ENCODE results near the gene AP1B1. TPM values are rescaled to one million over a fixed set of nuclear protein-coding genes. Genes with fewer than 3 reads are reported as not detected.

AP1B1 gene
- total RNA-seq: 120 and 132 TPM in 2 replicates

GRCh38 chr22:29387921-29388758, at the start of gene AP1B1:
Gene AP1B1 (minus strand): TSS chr22:29388570. CDS start chr22:29367243, 21,327 bp downstream.
- ATAC-seq (ENCODE audit: low read depth): peak; percentile 80
- Mint-ChIP-seq H3K36me3 (ENCODE audit: low read depth) (peaks cover 18% of the 10 kb centered on the region), H3K27ac (peak within 1 kb of the TSS; percentile 93), H3K9me3 (no peaks in the 10 kb centered on the region), H3K27me3 (no peaks in the 10 kb centered on the region), H3K4me1 (peaks cover 61% of the 10 kb centered on the region), H3K4me3 (peak within 1 kb of the TSS; percentile 93)
- intact Hi-C loops (cut with micrococcal nuclease): loop anchor here (1.0 to 5.0 kb wide), 9 partner anchors 27 to 1249 kb away; partner anchors contain the start of genes ASCC2, EWSR1, NF2 and NIPSNAP1
- TF ChIP-seq CTCF (IDR thresholded peaks at IDR 0.05): no peak
- peak; percentile 92 for DNase-seq
- POLR2A ChIA-PET: interaction anchor here (0.5 to 5.2 kb wide), 6 partner anchors 9 to 968 kb away, joined by 3 to 32 read pairs (median 4); partner anchors contain the start of genes CCDC157, SF3A1 and THOC5
- CTCF ChIA-PET: interaction anchor here (1.4 to 1.9 kb wide), 2 partner anchors 24 to 136 kb away, joined by 4 to 7 read pairs; no protein-coding TSS in a partner anchor

- Mint-ChIP-seq H3K36me3 (ENCODE audit: low read depth) (no peaks in the 10 kb centered on the region), H3K4me1 (no peaks in the 10 kb centered on the region), H3K9me3 (no peaks in the 10 kb centered on the region), H3K27me3 (peaks cover 19% of the 10 kb centered on the region), H3K27ac (no peak overlapping the region), H3K4me3 (no peak overlapping the region)
- no peak for TF ChIP-seq CTCF (IDR thresholded peaks at IDR 0.05)
- POLR2A ChIA-PET: no interaction called here
- no peak for DNase-seq
- no peak for ATAC-seq (ENCODE audit: low read depth)
- intact Hi-C loops (cut with micrococcal nuclease): no loop called here
- CTCF ChIA-PET: interaction anchor here (0.6 kb wide), 1 partner anchor 13 kb away, joined by 3 read pairs; no protein-coding TSS in a partner anchor
Measured at GRCh38 chr22:29435236-29436136, 47.1 kb upstream of the AP1B1 start.

GRCh38 chr22:29434288-29434687, 45.9 kb upstream of the AP1B1 start:
- CTCF ChIA-PET: no interaction called here
- no peak for DNase-seq
- POLR2A ChIA-PET: no interaction called here
- TF ChIP-seq CTCF (IDR thresholded peaks at IDR 0.05): no peak
- ATAC-seq (ENCODE audit: low read depth): no peak
- intact Hi-C loops (cut with micrococcal nuclease): no loop called here
- no peaks in the 10 kb centered on the region for H3K4me1 Mint-ChIP-seq
- no peaks in the 10 kb centered on the region for H3K36me3 Mint-ChIP-seq (ENCODE audit: low read depth)
- H3K27me3 Mint-ChIP-seq: peaks cover 20% of the 10 kb centered on the region
- no peaks in the 10 kb centered on the region for H3K9me3 Mint-ChIP-seq
- no peak overlapping the region for H3K27ac Mint-ChIP-seq
- H3K4me3 Mint-ChIP-seq: no peak overlapping the region

GRCh38 chr22:29433856-29434255, 45.5 kb upstream of the AP1B1 start:
- H3K4me1 Mint-ChIP-seq: no peaks in the 10 kb centered on the region
- H3K36me3 Mint-ChIP-seq (ENCODE audit: low read depth): no peaks in the 10 kb centered on the region
- H3K9me3 Mint-ChIP-seq: no peaks in the 10 kb centered on the region
- no peak for ATAC-seq (ENCODE audit: low read depth)
- ChIA-PET POLR2A (no interaction called here), CTCF (no interaction called here)
- no peak for DNase-seq
- no peak for TF ChIP-seq CTCF (IDR thresholded peaks at IDR 0.05)
- no peak overlapping the region for H3K27ac Mint-ChIP-seq
- H3K4me3 Mint-ChIP-seq: no peak overlapping the region
- peaks cover 20% of the 10 kb centered on the region for H3K27me3 Mint-ChIP-seq
- intact Hi-C loops (cut with micrococcal nuclease): no loop called here

- no peak for DNase-seq
- POLR2A ChIA-PET: no interaction called here
- Mint-ChIP-seq H3K9me3 (no peaks in the 10 kb centered on the region), H3K36me3 (ENCODE audit: low read depth) (no peaks in the 10 kb centered on the region), H3K27me3 (peaks cover 22% of the 10 kb centered on the region), H3K4me3 (no peak overlapping the region), H3K27ac (no peak overlapping the region), H3K4me1 (no peaks in the 10 kb centered on the region)
- no peak for ATAC-seq (ENCODE audit: low read depth)
- CTCF ChIA-PET: no interaction called here
- no peak for TF ChIP-seq CTCF (IDR thresholded peaks at IDR 0.05)
- intact Hi-C loops (cut with micrococcal nuclease): no loop called here
Measured at GRCh38 chr22:29431986-29432385, 43.6 kb upstream of the AP1B1 start.

Data from activated B cell treated with CpG ODN at 0.5 μM for 24 hours (primary cell).